Lung (tissue), 12 donors: ENCODE measurements around the gene LMBR1. TPM values are rescaled to one million over a fixed set of nuclear protein-coding genes. Genes with fewer than 3 reads are reported as not detected.

Experiments used
- ATAC-seq: fragments of 200-7000 bp; cut with Tn5 transposase; one replicate; pipeline ENCODE4 v1.9.1; 2020; ENCODE audit warnings: moderate number of reproducible peaks; ENCODE audit not compliant: insufficient read depth, low FRiP score
- DNase-seq, 3 donors: peaks; one replicate each; pipeline ENCODE4 v3.0.0-alpha.2; 2013 to 2017
- H3K27ac ChIP-seq, 2 donors: one replicate each; pipeline ENCODE4 v1.5.1; 2013; ENCODE audit warnings: mild to moderate bottlenecking in 2 of 2, moderate library complexity in 2 of 2, control low read depth in 1 of 2, inconsistent platforms in 1 of 2, low read depth in 1 of 2, low read length in 1 of 2
- H3K27me3 ChIP-seq, 3 donors: one replicate each; pipeline ENCODE4 v1.5.1; 2013; ENCODE audit warnings: low read length in 2 of 3; ENCODE audit not compliant: control insufficient read depth in 3 of 3, insufficient read depth in 3 of 3
- H3K36me3 ChIP-seq, 4 donors: one replicate each; pipeline ENCODE4 v1.5.1; 2013; ENCODE audit warnings: low read length in 4 of 4, mild to moderate bottlenecking in 1 of 4, moderate library complexity in 1 of 4; ENCODE audit not compliant: control insufficient read depth in 4 of 4, insufficient read depth in 4 of 4
- H3K4me1 ChIP-seq, 5 donors: one replicate each; pipeline ENCODE4 v1.5.1; 2013; ENCODE audit warnings: low read length in 5 of 5, mild to moderate bottlenecking in 2 of 5, moderate library complexity in 1 of 5; ENCODE audit not compliant: control insufficient read depth in 5 of 5, insufficient read depth in 5 of 5
- H3K4me3 ChIP-seq: one replicate; pipeline ENCODE4 v1.5.1; 2013; ENCODE audit warnings: mild to moderate bottlenecking, control low read depth, moderate library complexity
- H3K9ac ChIP-seq, 2 donors: one replicate each; pipeline ENCODE4 v1.5.1; 2013; ENCODE audit warnings: low read length in 2 of 2, control low read depth in 1 of 2; ENCODE audit not compliant: insufficient read depth in 1 of 2
- H3K9me3 ChIP-seq, 4 donors: one replicate each; pipeline ENCODE4 v1.5.1; 2013; ENCODE audit warnings: low read length in 3 of 4, mild to moderate bottlenecking in 1 of 4, moderate library complexity in 1 of 4; ENCODE audit not compliant: control insufficient read depth in 4 of 4, insufficient read depth in 3 of 4
- WGBS, 2 donors: extraction: QIAGEN DNeasy Blood & Tissue Kit; methylation state at CpG; one replicate each; pipeline ENCODE4 v1.1.7; 2013; 5-methylcytosine and 5-hydroxymethylcytosine counted together
- polyA plus RNA-seq, 2 donors: library from polyadenylated mRNA; stranded (reverse); fragments of 200-250 nt; gene quantifications; one replicate each; pipeline ENCODE4 v1.2.1, GENCODE V29; 2013
- total RNA-seq, 2 donors: library from RNA; depleted of rRNA in 1 of 2; stranded (reverse); fragments of >200 nt in 1 of 2; gene quantifications; one replicate each; pipeline ENCODE4 v1.2.1, GENCODE V29; 2014 to 2021
- TF ChIP-seq, protein P1 (sequence below): IDR thresholded peaks from 2 replicates; pipeline ENCODE4 v1.5.1; 2012; ENCODE audit warnings: mild to moderate bottlenecking; ENCODE audit errors: control extremely low read depth, extremely low read depth
- donor health status: control.
- donor health status: control.
- donor health status: Bipolar disorder and iron deficiency.
- donor health status: healthy.
- donor health status: DM: yes; HTN: yes; CAD: no.

LMBR1 gene
- total and polyA plus RNA-seq, 4 donors: 9.7 to 119 (median 45.0) TPM

DNA sequence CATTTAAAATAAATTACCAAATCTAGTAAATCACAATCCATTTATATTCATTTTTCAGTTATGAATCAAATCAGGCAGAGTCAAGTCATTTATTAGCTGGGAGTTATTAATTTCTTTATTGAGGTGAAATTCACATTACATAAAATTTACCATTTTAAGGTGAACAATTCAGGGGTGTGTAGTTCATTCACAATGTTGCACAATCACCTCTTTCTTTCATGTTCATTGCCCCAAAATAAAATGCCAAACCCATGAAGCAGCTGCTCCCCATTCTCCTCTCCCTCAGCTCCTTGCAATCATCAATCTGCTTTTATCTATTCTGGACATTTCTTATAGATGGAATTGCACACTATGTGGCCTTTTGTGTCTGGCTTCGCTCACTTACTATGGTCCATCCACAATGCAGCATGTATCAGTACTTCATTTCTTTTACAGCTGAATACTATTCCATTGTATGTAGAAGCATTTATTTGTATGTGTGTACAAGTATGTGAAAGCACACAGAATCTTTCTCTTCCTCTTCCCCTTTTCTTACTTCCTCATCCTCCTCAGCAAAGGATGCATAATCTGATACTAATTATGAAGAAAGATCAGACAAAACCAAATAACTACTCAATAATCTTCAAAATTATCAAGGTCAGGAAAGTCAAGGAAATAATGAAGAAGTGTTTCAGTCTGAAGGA, 60.6 kb downstream of the LMBR1 start:
- H3K4me3 ChIP-seq: no peak overlapping the region
- ATAC-seq (no peak), DNase-seq (no peak)
- H3K4me1 ChIP-seq: no peaks in the 10 kb centered on the region
- H3K27me3 ChIP-seq: no peaks in the 10 kb centered on the region
- H3K9ac ChIP-seq: no peak overlapping the region
- TF ChIP-seq, protein P1, sequence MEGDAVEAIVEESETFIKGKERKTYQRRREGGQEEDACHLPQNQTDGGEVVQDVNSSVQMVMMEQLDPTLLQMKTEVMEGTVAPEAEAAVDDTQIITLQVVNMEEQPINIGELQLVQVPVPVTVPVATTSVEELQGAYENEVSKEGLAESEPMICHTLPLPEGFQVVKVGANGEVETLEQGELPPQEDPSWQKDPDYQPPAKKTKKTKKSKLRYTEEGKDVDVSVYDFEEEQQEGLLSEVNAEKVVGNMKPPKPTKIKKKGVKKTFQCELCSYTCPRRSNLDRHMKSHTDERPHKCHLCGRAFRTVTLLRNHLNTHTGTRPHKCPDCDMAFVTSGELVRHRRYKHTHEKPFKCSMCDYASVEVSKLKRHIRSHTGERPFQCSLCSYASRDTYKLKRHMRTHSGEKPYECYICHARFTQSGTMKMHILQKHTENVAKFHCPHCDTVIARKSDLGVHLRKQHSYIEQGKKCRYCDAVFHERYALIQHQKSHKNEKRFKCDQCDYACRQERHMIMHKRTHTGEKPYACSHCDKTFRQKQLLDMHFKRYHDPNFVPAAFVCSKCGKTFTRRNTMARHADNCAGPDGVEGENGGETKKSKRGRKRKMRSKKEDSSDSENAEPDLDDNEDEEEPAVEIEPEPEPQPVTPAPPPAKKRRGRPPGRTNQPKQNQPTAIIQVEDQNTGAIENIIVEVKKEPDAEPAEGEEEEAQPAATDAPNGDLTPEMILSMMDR: no peak
- WGBS, 2 donors: 91 to 96% methylated on average over 1 of the region's 1 CpG
- no peak overlapping the region for H3K27ac ChIP-seq
- H3K36me3 ChIP-seq: peaks cover 0 to 11% (median 5%) of the 10 kb centered on the region in 4 donors
- H3K9me3 ChIP-seq: no peaks in the 10 kb centered on the region

DNA sequence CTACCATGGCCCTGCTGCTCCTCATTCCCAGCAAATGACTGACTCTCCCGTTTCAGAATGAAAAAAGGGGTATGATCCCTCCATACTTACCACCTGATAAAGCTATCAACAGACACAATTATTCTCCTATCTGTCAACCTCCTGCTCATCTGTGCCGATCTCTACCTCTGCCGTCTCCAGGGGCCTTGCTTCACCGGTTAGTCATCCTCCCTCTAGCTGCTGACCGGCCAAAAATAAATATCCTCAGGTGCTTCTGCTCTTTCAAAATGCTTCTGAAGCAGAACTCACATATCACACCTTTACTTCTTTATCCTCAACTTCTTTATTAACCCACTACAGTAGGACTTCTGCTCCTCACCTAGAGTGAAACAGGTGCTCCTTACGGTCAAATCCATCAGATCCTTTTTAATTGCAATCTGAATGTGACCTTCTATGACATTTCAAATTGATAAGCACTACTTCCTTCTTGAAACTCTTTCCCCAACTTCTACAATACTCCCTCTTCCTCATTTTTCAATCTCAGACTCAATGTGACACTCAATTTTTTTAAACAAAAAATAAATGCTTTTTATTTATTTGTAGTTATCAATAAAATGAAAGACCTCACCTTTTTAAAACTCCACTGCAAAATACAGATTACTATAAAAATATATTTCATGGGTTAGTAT, 63.2 kb downstream of the LMBR1 start:
- no peaks in the 10 kb centered on the region for H3K27me3 ChIP-seq
- TF ChIP-seq, protein P1: no peak
- ATAC-seq (no peak), DNase-seq (no peak)
- H3K4me3 ChIP-seq: no peak overlapping the region
- H3K27ac ChIP-seq: no peak overlapping the region
- H3K9ac ChIP-seq: no peak overlapping the region
- no peaks in the 10 kb centered on the region for H3K4me1 ChIP-seq
- no peaks in the 10 kb centered on the region for H3K9me3 ChIP-seq
- 72 to 82% methylated on average over 6 of the region's 6 CpGs for WGBS, 2 donors
- H3K36me3 ChIP-seq: peaks cover 0 to 12% (median 5%) of the 10 kb centered on the region in 4 donors

DNA sequence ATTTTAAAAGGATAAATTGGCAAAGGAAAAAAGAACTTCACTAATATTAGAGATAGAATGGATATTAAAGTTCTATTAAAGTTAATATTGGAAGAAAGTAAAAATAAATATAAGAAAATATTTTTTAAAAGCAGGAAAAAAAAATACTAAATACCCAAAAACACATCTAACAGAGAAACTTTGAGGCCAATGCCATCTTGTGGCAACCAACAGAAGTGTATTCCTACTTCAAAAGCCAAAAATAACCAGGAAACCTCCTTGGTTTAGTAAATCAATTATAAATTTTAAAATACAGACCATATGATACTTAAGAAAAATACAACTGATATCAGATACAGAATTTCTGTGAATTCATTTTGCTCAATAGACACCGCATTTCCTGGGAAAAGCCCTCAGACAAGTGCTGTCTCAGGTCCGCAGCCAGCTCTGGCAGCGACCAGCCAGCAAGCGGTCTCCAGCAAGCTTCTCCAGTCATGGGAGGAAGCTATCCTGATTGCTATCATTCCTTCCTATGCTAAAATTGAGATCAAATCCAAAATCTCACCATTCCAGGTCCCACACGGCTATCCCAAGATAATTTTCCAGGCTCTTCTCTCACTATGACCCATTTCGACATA, 65.3 kb downstream of the LMBR1 start:
- DNase-seq (peak in 2 of 3 donors; percentile 8 to 35), ATAC-seq (no peak)
- peaks cover 0 to 15% (median 4%) of the 10 kb centered on the region in 4 donors for H3K36me3 ChIP-seq
- H3K9me3 ChIP-seq: no peaks in the 10 kb centered on the region
- WGBS, 2 donors: 87 to 92% methylated on average over 6 of the region's 6 CpGs
- TF ChIP-seq, protein P1: no peak
- no peak overlapping the region for H3K4me3 ChIP-seq
- H3K27ac ChIP-seq: no peak overlapping the region
- H3K9ac ChIP-seq: no peak overlapping the region
- H3K4me1 ChIP-seq: peaks cover 0 to 1% (median 0%) of the 10 kb centered on the region in 5 donors
- no peaks in the 10 kb centered on the region for H3K27me3 ChIP-seq
